ENCODE measurements around the gene FOXO6. TPM values are rescaled to one million over a fixed set of nuclear protein-coding genes. Genes with fewer than 3 reads are reported as not detected.

FOXO6 gene
- polyA plus RNA-seq, 1 donor (not counting 4 experiments of a cell fraction or from before 2014, with no cell fraction given): not detected

- H3K36me3 ChIP-seq (ENCODE audit: control insufficient read depth in 2 of 2, extremely low read depth in 1 of 2, insufficient read depth in 2 of 2, low read length in 2 of 2): no peaks in the 10 kb centered on the region
- peaks cover 66% of the 10 kb centered on the region for H3K27me3 ChIP-seq (ENCODE audit: control insufficient read depth, extremely low read depth, insufficient read depth, low read length)
- H3K9me3 ChIP-seq (ENCODE audit: control insufficient read depth, low read depth, low read length): no peaks in the 10 kb centered on the region
- no peaks in the 10 kb centered on the region for H3K79me2 ChIP-seq (ENCODE audit: control insufficient read depth, insufficient read depth, low read length)
- no peak overlapping the region for H3K27ac ChIP-seq (ENCODE audit: control insufficient read depth, insufficient read depth, low read length)
- DNase-seq (ENCODE audit: low read depth, low spot score): no peak
- H4K20me1 ChIP-seq (ENCODE audit: control insufficient read depth, extremely low read depth, insufficient read depth, low read length): peaks cover 7% of the 10 kb centered on the region
- FAIRE-seq: no peak
- H2AFZ ChIP-seq (ENCODE audit: control insufficient read depth, low read length): no peak overlapping the region
- peaks cover 24% of the 10 kb centered on the region for H3K4me1 ChIP-seq (ENCODE audit: control insufficient read depth, extremely low read depth, insufficient read depth, low read length)
- no peak overlapping the region for H3K9ac ChIP-seq (ENCODE audit: control insufficient read depth, extremely low read depth, insufficient read depth, low read length)
- TF ChIP-seq EZH2 (IDR thresholded peaks at IDR 0.05; ENCODE audit: low read length) (no peak), CTCF (optimal IDR thresholded peaks at IDR 0.05 in 1 of 3, IDR thresholded peaks at IDR 0.05 in 1 of 3, conservative IDR thresholded peaks at IDR 0.05 in 1 of 3; ENCODE audit: extremely low read depth in 1 of 3, insufficient read depth in 2 of 3, low read length in 3 of 3) (no peak)
- no peak overlapping the region for H3K4me2 ChIP-seq (ENCODE audit: control insufficient read depth, extremely low read depth, insufficient read depth, low read depth, low read length)
- dilution Hi-C loops (cut with MboI; ENCODE audit: extremely low pct_ligation_motif_present, low sequenced_read_pairs): no loop called here
- H3K9me1 ChIP-seq (ENCODE audit: control insufficient read depth, extremely low read depth, insufficient read depth, low read length): peaks cover under 1% of the 10 kb centered on the region
- no peak overlapping the region for H3K4me3 ChIP-seq (ENCODE audit: control insufficient read depth in 2 of 3, extremely low read depth in 1 of 3, insufficient read depth in 2 of 3, low read depth in 1 of 3, low read length in 3 of 3)
Observed at GRCh38 chr1:41363591-41364320, 2.5 kb downstream of the FOXO6 start.

- no peak for TF ChIP-seq EZH2 (IDR thresholded peaks at IDR 0.05; ENCODE audit: low read length)
- TF ChIP-seq CTCF (optimal IDR thresholded peaks at IDR 0.05 in 1 of 3, IDR thresholded peaks at IDR 0.05 in 1 of 3, conservative IDR thresholded peaks at IDR 0.05 in 1 of 3; ENCODE audit: extremely low read depth in 1 of 3, insufficient read depth in 2 of 3, low read length in 3 of 3): no peak
- DNase-seq (ENCODE audit: low read depth, low spot score) (no peak), FAIRE-seq (no peak)
- no peak overlapping the region for H3K27ac ChIP-seq (ENCODE audit: control insufficient read depth, insufficient read depth, low read length)
- H3K79me2 ChIP-seq (ENCODE audit: control insufficient read depth, insufficient read depth, low read length): no peaks in the 10 kb centered on the region
- no peaks in the 10 kb centered on the region for H3K9me1 ChIP-seq (ENCODE audit: control insufficient read depth, extremely low read depth, insufficient read depth, low read length)
- H3K36me3 ChIP-seq (ENCODE audit: control insufficient read depth in 2 of 2, extremely low read depth in 1 of 2, insufficient read depth in 2 of 2, low read length in 2 of 2): no peaks in the 10 kb centered on the region
- no peak overlapping the region for H3K9ac ChIP-seq (ENCODE audit: control insufficient read depth, extremely low read depth, insufficient read depth, low read length)
- H2AFZ ChIP-seq (ENCODE audit: control insufficient read depth, low read length): no peak overlapping the region
- no peak overlapping the region for H3K4me3 ChIP-seq (ENCODE audit: control insufficient read depth in 2 of 3, extremely low read depth in 1 of 3, insufficient read depth in 2 of 3, low read depth in 1 of 3, low read length in 3 of 3)
- H3K4me2 ChIP-seq (ENCODE audit: control insufficient read depth, extremely low read depth, insufficient read depth, low read depth, low read length): no peak overlapping the region
- dilution Hi-C loops (cut with MboI; ENCODE audit: extremely low pct_ligation_motif_present, low sequenced_read_pairs): no loop called here
- peaks cover 75% of the 10 kb centered on the region for H3K27me3 ChIP-seq (ENCODE audit: control insufficient read depth, extremely low read depth, insufficient read depth, low read length)
- peaks cover 19% of the 10 kb centered on the region for H3K4me1 ChIP-seq (ENCODE audit: control insufficient read depth, extremely low read depth, insufficient read depth, low read length)
- no peaks in the 10 kb centered on the region for H3K9me3 ChIP-seq (ENCODE audit: control insufficient read depth, low read depth, low read length)
- H4K20me1 ChIP-seq (ENCODE audit: control insufficient read depth, extremely low read depth, insufficient read depth, low read length): peaks cover 7% of the 10 kb centered on the region
Observed at GRCh38 chr1:41364442-41365319, 3.4 kb downstream of the FOXO6 start.
